Fibroblast of lung (primary cell): ENCODE results near the gene CD200R1L. TPM values are rescaled to one million over a fixed set of nuclear protein-coding genes. Genes with fewer than 3 reads are reported as not detected.

Source experiments
- DNase-seq, 2 donors: peaks; one replicate each; pipeline versions ENCODE4 v3.0.0 to v3.0.0-alpha.2; 2010; ENCODE audit warnings: low read depth in 2 of 2
- H2AFZ ChIP-seq: 2 replicates; pipeline ENCODE4 v1.5.1; 2012; ENCODE audit warnings: low read length, control low read depth, inconsistent platforms
- H3K27ac ChIP-seq: 2 replicates; pipeline ENCODE4 v1.5.1; 2011; ENCODE audit warnings: low read length, control low read depth; ENCODE audit not compliant: insufficient read depth
- H3K27me3 ChIP-seq: 2 replicates; pipeline ENCODE4 v1.5.1; 2011; ENCODE audit warnings: mild to moderate bottlenecking, low read length; ENCODE audit not compliant: control insufficient read depth, insufficient read depth
- H3K36me3 ChIP-seq: 2 replicates; pipeline ENCODE4 v1.5.1; 2011; ENCODE audit warnings: low read length; ENCODE audit not compliant: control insufficient read depth, insufficient read depth
- H3K4me1 ChIP-seq: 2 replicates; pipeline ENCODE4 v1.5.1; 2011; ENCODE audit warnings: low read length; ENCODE audit not compliant: control insufficient read depth, insufficient read depth; ENCODE audit errors: extremely low read depth
- H3K4me2 ChIP-seq: 2 replicates; pipeline ENCODE4 v1.5.1; 2011; ENCODE audit warnings: low read length, control low read depth; ENCODE audit not compliant: insufficient read depth; ENCODE audit errors: extremely low read depth
- H3K4me3 ChIP-seq, 4 experiments: fragments of 200-600 bp in 1 of 4; sonication (generic) in 1 of 4; replicated peaks in 1 of 4; 2 replicates each; pipeline ENCODE4 v1.5.1; 2011 to 2016; ENCODE audit warnings: low read length in 4 of 4, low read depth in 3 of 4, mild to moderate bottlenecking in 3 of 4, control low read depth in 2 of 4, inconsistent platforms in 1 of 4, mixed read lengths in 1 of 4; ENCODE audit not compliant: insufficient read depth in 1 of 4; ENCODE audit errors: control extremely low read depth in 1 of 4
- H3K79me2 ChIP-seq: 2 replicates; pipeline ENCODE4 v1.5.1; 2012; ENCODE audit warnings: mild to moderate bottlenecking, low read length, inconsistent platforms; ENCODE audit not compliant: control insufficient read depth, insufficient read depth
- H3K9ac ChIP-seq: 2 replicates; pipeline ENCODE4 v1.5.1; 2011; ENCODE audit warnings: mild to moderate bottlenecking, low read length, control low read depth; ENCODE audit not compliant: insufficient read depth
- H3K9me3 ChIP-seq: 2 replicates; pipeline ENCODE4 v1.5.1; 2012; ENCODE audit warnings: low read depth, low read length; ENCODE audit not compliant: control insufficient read depth, insufficient read depth
- H4K20me1 ChIP-seq: 2 replicates; pipeline ENCODE4 v1.5.1; 2011; ENCODE audit warnings: low read length; ENCODE audit not compliant: control insufficient read depth, insufficient read depth; ENCODE audit errors: extremely low read depth
- CTCF ChIP-seq, 2 donors: IDR thresholded peaks in 1 of 2; conservative IDR thresholded peaks in 1 of 2; 1 replicate in 1 of 2; 2 replicates in 1 of 2; pipeline ENCODE4 v1.5.1; 2011 to 2012; ENCODE audit warnings: low read length in 2 of 2, control low read depth in 1 of 2, inconsistent platforms in 1 of 2, low read depth in 1 of 2, mild to moderate bottlenecking in 1 of 2
- EZH2 ChIP-seq: IDR thresholded peaks from 2 replicates; pipeline ENCODE4 v1.5.1; 2012; ENCODE audit warnings: low read length, control low read depth, mild to moderate bottlenecking; ENCODE audit errors: missing control alignments
- polyA plus RNA-seq, 2 donors: library from polyadenylated mRNA; depleted of rRNA in 1 of 2; stranded (reverse) in 1 of 2; unstranded in 1 of 2; fragments of >200 nt; gene quantifications; 2 replicates each; pipeline ENCODE4 v1.2.1, GENCODE V29; 2011 to 2012; ENCODE audit warnings: missing spikeins in 1 of 2
- total RNA-seq: library from RNA; depleted of rRNA; stranded (reverse); fragments of >200 nt; gene quantifications from 2 replicates; pipeline ENCODE4 v1.2.1, GENCODE V29; 2014

CD200R1L gene
- total and polyA plus RNA-seq, 2 donors (not counting 1 experiment from before 2014, with no cell fraction given), result not detected

GRCh38 chr3:112791736-112792135 is 54.9 kb downstream of the CD200R1L start:
- Histone ChIP-seq H3K4me1 (no peaks in the 10 kb centered on the region), H3K4me3 (no peak overlapping the region), H3K27ac (no peak overlapping the region), H2AFZ (no peak overlapping the region), H3K36me3 (no peaks in the 10 kb centered on the region), H3K9ac (no peak overlapping the region), H3K79me2 (no peaks in the 10 kb centered on the region), H3K9me3 (no peaks in the 10 kb centered on the region), H3K27me3 (no peaks in the 10 kb centered on the region), H4K20me1 (no peaks in the 10 kb centered on the region), H3K4me2 (no peak overlapping the region)
- no peak for TF ChIP-seq CTCF (conservative IDR thresholded peaks at IDR 0.05 in 1 of 2, IDR thresholded peaks at IDR 0.05 in 1 of 2; ENCODE audit: low read depth in 1 of 2, low read length in 2 of 2)
- TF ChIP-seq EZH2, result no peak
- no peak for DNase-seq

- Histone ChIP-seq H4K20me1 (no peaks in the 10 kb centered on the region), H3K27me3 (no peaks in the 10 kb centered on the region), H3K36me3 (no peaks in the 10 kb centered on the region), H3K79me2 (no peaks in the 10 kb centered on the region), H3K9me3 (no peaks in the 10 kb centered on the region), H3K4me2 (no peak overlapping the region), H2AFZ (no peak overlapping the region), H3K27ac (no peak overlapping the region), H3K4me1 (peaks cover 2% of the 10 kb centered on the region), H3K4me3 (no peak overlapping the region), H3K9ac (no peak overlapping the region)
- no peak for TF ChIP-seq CTCF (conservative IDR thresholded peaks at IDR 0.05 in 1 of 2, IDR thresholded peaks at IDR 0.05 in 1 of 2; ENCODE audit: low read depth in 1 of 2, low read length in 2 of 2)
- TF ChIP-seq EZH2, result no peak
- DNase-seq, result no peak
Measured at GRCh38 chr3:112789787-112790186, 56.9 kb downstream of the CD200R1L start.

- H3K27me3 ChIP-seq, result no peaks in the 10 kb centered on the region
- DNase-seq, result peak in 1 of 2 donors; percentile 37
- no peaks in the 10 kb centered on the region for H3K79me2 ChIP-seq
- H3K36me3 ChIP-seq, result no peaks in the 10 kb centered on the region
- peaks cover 2% of the 10 kb centered on the region for H3K4me1 ChIP-seq
- no peak overlapping the region for H3K9ac ChIP-seq
- no peaks in the 10 kb centered on the region for H4K20me1 ChIP-seq
- H3K27ac ChIP-seq, result no peak overlapping the region
- no peak for TF ChIP-seq EZH2
- no peak for TF ChIP-seq CTCF (conservative IDR thresholded peaks at IDR 0.05 in 1 of 2, IDR thresholded peaks at IDR 0.05 in 1 of 2; ENCODE audit: low read depth in 1 of 2, low read length in 2 of 2)
- no peaks in the 10 kb centered on the region for H3K9me3 ChIP-seq
- no peak overlapping the region for H3K4me2 ChIP-seq
- H2AFZ ChIP-seq, result no peak overlapping the region
- H3K4me3 ChIP-seq, result no peak overlapping the region
Measured at GRCh38 chr3:112786881-112787579, 59.6 kb downstream of the CD200R1L start.
